HepG2 (cell line): ENCODE measurements around the gene GUCA1A. TPM values are rescaled to one million over a fixed set of nuclear protein-coding genes. Genes with fewer than 3 reads are reported as not detected.
A peak's percentile ranks its signal among the peaks of the same experiment; 100 is the strongest.

Experiments
- CBX1 ChIP-seq: IDR thresholded peaks from one replicate; pipeline ENCODE4 v1.6.1; 2016; ENCODE audit warnings: antibody characterized with exemption, low read depth
- DR1 ChIP-seq: sonication (generic); formaldehyde crosslinking; IDR thresholded peaks from 2 replicates; pipeline ENCODE4 v1.8.0; 2021; ENCODE audit warnings: mild to moderate bottlenecking, missing genetic modification reagents, inconsistent platforms
- GTF2F1 ChIP-seq: fragments of 150-350 bp; IDR thresholded peaks from 2 replicates; pipeline ENCODE4 v1.6.1; 2014; ENCODE audit warnings: low read length
- HDAC1 ChIP-seq: sonication (generic); formaldehyde crosslinking; IDR thresholded peaks from 2 replicates; pipeline ENCODE4 v1.5.1; 2020; ENCODE audit warnings: mild to moderate bottlenecking, missing genetic modification reagents
- KLF13 ChIP-seq: sonication (generic); formaldehyde crosslinking; IDR thresholded peaks from 2 replicates; pipeline ENCODE4 v1.4.0; 2020; ENCODE audit warnings: mild to moderate bottlenecking, missing genetic modification reagents
- LCORL ChIP-seq, 2 experiments: fragments of 450-650 bp in 1 of 2; sonication (generic) in 1 of 2; formaldehyde crosslinking in 1 of 2; IDR thresholded peaks; 2 replicates each; pipeline versions ENCODE4 v1.5.0 to v1.6.1; 2017 to 2020; ENCODE audit warnings: antibody characterized with exemption in 1 of 2, missing genetic modification reagents in 1 of 2
- MXI1 ChIP-seq: IDR thresholded peaks from 3 replicates; pipeline ENCODE4 v1.6.1; 2012; ENCODE audit warnings: low read depth, low read length, inconsistent platforms, borderline replicate concordance
- NFE2 ChIP-seq: sonication (generic); formaldehyde crosslinking; IDR thresholded peaks from 2 replicates; pipeline ENCODE4 v1.4.0; 2020; ENCODE audit warnings: missing genetic modification reagents
- TFDP2 ChIP-seq: sonication (generic); formaldehyde crosslinking; IDR thresholded peaks from 2 replicates; pipeline ENCODE4 v1.4.0; 2020; ENCODE audit warnings: missing genetic modification reagents
- THYN1 ChIP-seq: sonication (generic); formaldehyde crosslinking; IDR thresholded peaks from 2 replicates; pipeline ENCODE4 v1.8.1; 2023; ENCODE audit warnings: low read depth, mild to moderate bottlenecking, moderate library complexity, missing genetic modification reagents, borderline replicate concordance
- TMF1 ChIP-seq: sonication (generic); formaldehyde crosslinking; IDR thresholded peaks from 2 replicates; pipeline ENCODE4 v1.8.1; 2022; ENCODE audit warnings: low read depth, missing genetic modification reagents
- ZBTB7A ChIP-seq: sonication (generic); formaldehyde crosslinking; IDR thresholded peaks from 2 replicates; pipeline ENCODE4 v1.8.0; 2022; ENCODE audit warnings: mild to moderate bottlenecking, missing genetic modification reagents
- ZFAT ChIP-seq: sonication (generic); formaldehyde crosslinking; conservative IDR thresholded peaks from 2 replicates; pipeline ENCODE4 v1.8.1; 2023; ENCODE audit warnings: missing genetic modification reagents, inconsistent platforms
- ZFY ChIP-seq: sonication (generic); formaldehyde crosslinking; IDR thresholded peaks from 2 replicates; pipeline ENCODE4 v1.4.0; 2020; ENCODE audit warnings: missing genetic modification reagents
- ZNF451 ChIP-seq: sonication (generic); formaldehyde crosslinking; IDR thresholded peaks from 2 replicates; pipeline ENCODE4 v1.5.0; 2020; ENCODE audit warnings: mild to moderate bottlenecking, missing genetic modification reagents
- ZNF558 ChIP-seq: sonication (generic); formaldehyde crosslinking; IDR thresholded peaks from 2 replicates; pipeline ENCODE4 v1.9.0; 2022; ENCODE audit warnings: mild to moderate bottlenecking, missing genetic modification reagents, borderline replicate concordance
- ZNF563 ChIP-seq: sonication (generic); formaldehyde crosslinking; IDR thresholded peaks from 2 replicates; pipeline ENCODE4 v1.8.0; 2022; ENCODE audit warnings: mild to moderate bottlenecking, moderate library complexity, missing genetic modification reagents
- ZNF770 ChIP-seq: sonication (generic); formaldehyde crosslinking; IDR thresholded peaks from 2 replicates; pipeline ENCODE4 v1.5.0; 2020; ENCODE audit warnings: mild to moderate bottlenecking, missing genetic modification reagents
- ZNF780A ChIP-seq: sonication (generic); formaldehyde crosslinking; IDR thresholded peaks from 2 replicates; pipeline ENCODE4 v1.8.0; 2022; ENCODE audit warnings: mild to moderate bottlenecking, missing genetic modification reagents, moderate library complexity
- polyA plus RNA-seq, 8 experiments: library from polyadenylated mRNA; depleted of rRNA in 3 of 8; stranded (reverse) in 7 of 8; unstranded in 1 of 8; fragments of >200 nt; fragmentation: Illumina TruSeq in 4 of 8; extraction: Trizol in 4 of 8; gene quantifications; 2 replicates each; pipeline versions ENCODE4 v1.2.1 to v1.2.3, GENCODE V29; 2011 to 2016; ENCODE audit warnings: low read depth in 4 of 8, missing spikeins in 1 of 8, mixed read lengths in 1 of 8; ENCODE audit not compliant: insufficient read depth in 1 of 8
- total RNA-seq, 5 experiments: library from RNA; depleted of rRNA; stranded (reverse); fragments of >200 nt; fragmentation: Illumina TruSeq; extraction: Trizol; gene quantifications; 2 replicates each; pipeline ENCODE4 v1.2.3, GENCODE V29; 2016; ENCODE audit warnings: low read depth in 1 of 5
- TF ChIP-seq, protein P1 (sequence below): sonication (generic); formaldehyde crosslinking; IDR thresholded peaks from 2 replicates; pipeline ENCODE4 v1.5.0; 2020; ENCODE audit warnings: missing genetic modification reagents
- TF ChIP-seq, protein P2 (sequence below): sonication (generic); formaldehyde crosslinking; IDR thresholded peaks from 2 replicates; pipeline ENCODE4 v1.4.0; 2020; ENCODE audit warnings: missing genetic modification reagents, borderline replicate concordance
- TF ChIP-seq, protein P3 (sequence below): sonication (generic); formaldehyde crosslinking; IDR thresholded peaks from 2 replicates; pipeline ENCODE4 v1.4.0; 2020; ENCODE audit warnings: missing genetic modification reagents

The GUCA1A gene
- total and polyA plus RNA-seq, 2 of the 13 experiments (the other 11 are each of a cell fraction or from before 2014, with no cell fraction given), result not detected

DNA sequence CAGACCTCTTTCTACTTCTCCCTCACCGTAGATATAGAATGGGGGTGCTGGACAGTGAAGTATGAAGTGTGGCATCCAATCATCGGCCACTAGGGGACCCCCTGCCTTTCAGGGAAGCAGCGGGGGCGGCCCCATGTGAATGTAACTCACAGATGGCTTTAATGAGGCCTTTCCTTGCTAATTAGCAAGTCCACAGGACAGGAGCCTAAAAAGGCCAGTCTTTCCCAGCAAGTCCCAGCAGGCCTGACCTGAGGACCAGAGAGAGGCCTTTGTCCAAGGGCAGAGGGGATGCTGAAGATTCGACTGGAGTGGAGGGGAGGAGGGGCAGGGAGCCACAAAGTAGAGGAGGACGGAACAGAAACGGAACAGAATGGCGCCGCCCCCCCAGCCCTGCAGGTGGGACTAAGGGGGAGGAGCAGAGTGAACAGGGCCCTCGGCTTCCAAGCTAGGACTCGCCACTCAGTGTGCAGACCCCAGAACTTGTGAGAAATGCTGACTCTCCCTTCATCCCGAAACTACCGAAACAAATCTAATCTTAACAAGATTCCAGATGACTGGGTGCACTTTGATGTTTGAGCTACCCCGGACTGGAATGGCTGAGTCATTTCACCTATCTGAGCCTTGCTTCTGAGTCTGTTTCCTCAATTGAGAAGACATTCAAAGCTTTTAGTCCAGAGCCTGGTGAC, 36.5 kb upstream of the GUCA1A start (continued):
- TF ChIP-seq, protein P1, sequence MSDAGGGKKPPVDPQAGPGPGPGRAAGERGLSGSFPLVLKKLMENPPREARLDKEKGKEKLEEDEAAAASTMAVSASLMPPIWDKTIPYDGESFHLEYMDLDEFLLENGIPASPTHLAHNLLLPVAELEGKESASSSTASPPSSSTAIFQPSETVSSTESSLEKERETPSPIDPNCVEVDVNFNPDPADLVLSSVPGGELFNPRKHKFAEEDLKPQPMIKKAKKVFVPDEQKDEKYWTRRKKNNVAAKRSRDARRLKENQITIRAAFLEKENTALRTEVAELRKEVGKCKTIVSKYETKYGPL, result peak; percentile 28; the same call in 1 of the 2 replicates
- TF ChIP-seq ZFY (CRISPR knock-in tag) (peak; percentile 58; the same call in 1 of the 2 replicates), HDAC1 (0 out of 2 replicates have a peak, but pooled peaks have one; percentile 16), ZNF780A (CRISPR knock-in tag) (no peak), LCORL (IDR thresholded peaks at IDR 0.05) (no peak), LCORL (CRISPR knock-in tag; IDR thresholded peaks at IDR 0.05) (0 out of 2 replicates have a peak, but pooled peaks have one; percentile 7), ZNF770 (CRISPR knock-in tag) (no peak), TMF1 (CRISPR knock-in tag) (no peak), NFE2 (CRISPR knock-in tag) (peak; percentile 72), GTF2F1 (no peak), ZFAT (CRISPR knock-in tag) (peak; percentile 79; the same call in 1 of the 2 replicates), DR1 (CRISPR knock-in tag) (peak; percentile 73), ZBTB7A (CRISPR knock-in tag) (0 out of 2 replicates have a peak, but pooled peaks have one; percentile 22), MXI1 (0 out of 3 replicates have a peak, but pooled peaks have one; percentile 33), ZNF451 (no peak), ZNF558 (CRISPR knock-in tag) (no peak), THYN1 (CRISPR knock-in tag) (peak; percentile 86; the same call in 1 of the 2 replicates), CBX1 (no peak), KLF13 (CRISPR knock-in tag) (no peak), ZNF563 (0 out of 2 replicates have a peak, but pooled peaks have one; percentile 18), TFDP2 (no peak)
- TF ChIP-seq, protein P2, sequence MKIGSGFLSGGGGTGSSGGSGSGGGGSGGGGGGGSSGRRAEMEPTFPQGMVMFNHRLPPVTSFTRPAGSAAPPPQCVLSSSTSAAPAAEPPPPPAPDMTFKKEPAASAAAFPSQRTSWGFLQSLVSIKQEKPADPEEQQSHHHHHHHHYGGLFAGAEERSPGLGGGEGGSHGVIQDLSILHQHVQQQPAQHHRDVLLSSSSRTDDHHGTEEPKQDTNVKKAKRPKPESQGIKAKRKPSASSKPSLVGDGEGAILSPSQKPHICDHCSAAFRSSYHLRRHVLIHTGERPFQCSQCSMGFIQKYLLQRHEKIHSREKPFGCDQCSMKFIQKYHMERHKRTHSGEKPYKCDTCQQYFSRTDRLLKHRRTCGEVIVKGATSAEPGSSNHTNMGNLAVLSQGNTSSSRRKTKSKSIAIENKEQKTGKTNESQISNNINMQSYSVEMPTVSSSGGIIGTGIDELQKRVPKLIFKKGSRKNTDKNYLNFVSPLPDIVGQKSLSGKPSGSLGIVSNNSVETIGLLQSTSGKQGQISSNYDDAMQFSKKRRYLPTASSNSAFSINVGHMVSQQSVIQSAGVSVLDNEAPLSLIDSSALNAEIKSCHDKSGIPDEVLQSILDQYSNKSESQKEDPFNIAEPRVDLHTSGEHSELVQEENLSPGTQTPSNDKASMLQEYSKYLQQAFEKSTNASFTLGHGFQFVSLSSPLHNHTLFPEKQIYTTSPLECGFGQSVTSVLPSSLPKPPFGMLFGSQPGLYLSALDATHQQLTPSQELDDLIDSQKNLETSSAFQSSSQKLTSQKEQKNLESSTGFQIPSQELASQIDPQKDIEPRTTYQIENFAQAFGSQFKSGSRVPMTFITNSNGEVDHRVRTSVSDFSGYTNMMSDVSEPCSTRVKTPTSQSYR, result peak; percentile 39; the same call in 1 of the 2 replicates
- TF ChIP-seq, protein P3, sequence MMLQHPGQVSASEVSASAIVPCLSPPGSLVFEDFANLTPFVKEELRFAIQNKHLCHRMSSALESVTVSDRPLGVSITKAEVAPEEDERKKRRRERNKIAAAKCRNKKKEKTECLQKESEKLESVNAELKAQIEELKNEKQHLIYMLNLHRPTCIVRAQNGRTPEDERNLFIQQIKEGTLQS, result peak; percentile 71; the same call in 1 of the 2 replicates
